ENCODE measurements around the gene ARPC1A. TPM values are rescaled to one million over a fixed set of nuclear protein-coding genes. Genes with fewer than 3 reads are reported as not detected.
"Not testable (repeated sequence)": the region's sequence is repeated elsewhere in the genome, so short reads cannot be mapped to it uniquely, and the experiment has no call there.

ARPC1A gene
- polyA plus RNA-seq (ENCODE audit: insufficient read length in 4 of 4): 100 to 1,000 TPM; 105 to 116 (median 107) TPM

DNA sequence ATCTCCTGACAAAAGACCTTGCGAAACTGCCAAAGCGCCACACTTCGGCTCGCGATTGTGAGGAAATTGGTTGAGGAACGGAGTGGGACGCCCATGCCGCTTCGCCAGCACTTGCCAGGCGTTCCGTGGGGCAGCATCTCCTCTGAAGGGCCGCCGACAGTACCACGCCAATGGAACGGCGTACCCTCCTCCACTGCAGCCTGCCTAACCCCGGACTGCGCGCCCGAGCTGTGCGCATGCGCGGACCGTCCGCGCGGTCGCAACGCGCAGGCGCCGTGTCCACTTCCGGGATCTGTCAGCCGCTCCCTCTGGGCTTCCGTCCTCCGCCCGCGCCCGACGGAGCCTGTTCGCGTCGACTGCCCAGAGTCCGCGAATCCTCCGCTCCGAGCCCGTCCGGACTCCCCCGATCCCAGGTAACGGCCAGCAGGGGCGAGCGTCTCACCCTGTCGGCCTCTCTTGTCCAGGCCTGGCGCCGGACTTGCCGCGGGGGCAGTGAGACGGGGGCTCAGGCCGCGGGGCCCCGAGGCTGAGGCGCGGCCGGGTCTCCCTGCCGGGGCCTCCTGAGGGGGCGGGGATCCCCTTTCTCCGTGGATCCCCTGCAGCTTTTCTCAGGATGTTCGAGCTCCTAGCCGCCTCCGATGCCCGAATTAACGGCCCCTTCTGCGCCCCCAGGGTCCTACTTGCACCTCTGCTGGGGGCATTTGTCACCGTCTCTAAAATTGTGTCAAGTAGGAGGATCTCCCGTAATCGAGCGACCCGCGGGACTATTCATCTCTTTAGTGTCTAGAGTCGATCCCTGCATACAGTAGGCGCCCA, at the start of gene ARPC1A:
TSS of gene ARPC1A (plus strand) at position 307 of the 816 bp plus-strand sequence. CDS start 7,456 bp downstream, outside the sequence.
- DNase-seq (ENCODE audit: low read depth in 4 of 4, low spot score in 2 of 4): peak; percentile 86 to 90 (median 88)

DNA sequence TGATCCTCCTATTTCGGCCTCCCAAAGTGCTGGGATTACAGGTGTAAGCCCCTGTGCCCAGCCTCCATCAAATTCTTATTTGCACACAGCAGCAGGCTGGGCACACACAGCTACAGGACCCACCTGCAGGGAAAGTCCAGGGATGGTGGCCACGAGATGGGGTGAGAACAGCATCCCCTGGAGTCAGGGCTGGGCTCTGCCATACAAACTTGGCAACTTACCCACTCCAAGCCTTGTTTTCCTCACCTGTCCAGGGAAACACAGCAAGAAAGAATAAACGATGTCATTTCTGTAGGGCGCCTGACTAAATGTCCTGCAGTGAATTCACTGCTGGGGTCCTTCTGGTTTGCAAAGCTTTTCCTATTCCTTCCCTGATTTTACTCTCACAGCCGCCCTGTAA, 47.5 kb upstream of the ARPC1A start:
- DNase-seq (ENCODE audit: low read depth in 4 of 4, low spot score in 2 of 4): no peak

DNA sequence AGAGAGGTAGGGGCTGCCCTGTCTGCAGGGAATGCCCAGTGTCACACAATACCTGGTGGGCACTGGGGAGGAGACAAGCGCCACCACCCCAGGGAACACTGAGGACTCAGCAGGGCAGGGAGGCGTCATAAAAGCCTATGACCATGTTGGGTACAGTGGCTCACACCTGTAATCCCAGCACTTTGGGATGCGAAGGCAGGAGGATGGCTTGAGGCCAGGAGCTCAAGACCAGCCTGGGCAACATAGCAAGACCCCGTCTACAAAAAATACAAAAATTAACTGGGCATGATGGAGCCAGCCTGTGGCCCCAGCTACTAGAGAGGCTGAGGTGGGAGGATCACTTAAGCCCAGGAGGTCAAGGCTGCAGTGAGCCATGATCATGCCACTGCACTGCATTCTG, 41.5 kb upstream of the ARPC1A start:
- not testable (repeated sequence) for DNase-seq (ENCODE audit: low read depth in 4 of 4, low spot score in 2 of 4)

DNA sequence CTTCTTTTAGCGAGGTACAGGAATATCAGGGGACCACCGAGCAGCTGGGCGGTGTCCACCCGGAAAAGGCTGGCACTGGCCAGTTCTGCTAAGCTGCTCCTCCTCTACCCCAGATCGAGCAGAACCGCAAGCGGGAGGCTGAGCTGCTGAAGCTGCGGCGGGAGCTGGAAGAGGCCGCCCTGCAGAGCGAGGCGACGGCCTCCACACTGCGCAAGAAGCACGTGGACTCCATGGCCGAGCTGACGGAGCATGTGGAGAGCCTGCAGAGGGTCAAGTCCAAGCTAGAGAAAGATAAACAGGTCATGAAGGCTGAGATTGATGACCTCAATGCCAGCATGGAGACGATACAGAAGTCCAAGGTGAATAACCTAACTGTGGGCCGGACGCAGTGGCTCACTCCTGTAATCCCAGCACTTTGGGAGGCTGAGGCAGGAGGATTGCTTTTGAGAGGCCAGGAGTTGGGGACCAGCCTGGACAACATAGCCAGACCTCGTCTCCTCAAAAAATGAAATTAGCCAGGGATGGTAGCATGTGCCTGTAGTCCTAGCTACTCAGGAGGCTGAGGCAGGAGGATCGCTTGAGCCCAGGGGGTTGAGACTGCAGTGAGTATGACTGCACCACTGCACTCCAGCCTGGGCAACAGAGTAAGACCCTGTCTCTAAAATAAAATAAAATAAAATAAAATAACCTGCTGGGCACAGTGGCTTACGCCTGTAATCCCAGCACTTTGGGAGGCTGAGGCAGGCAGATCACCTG, 37.7 kb upstream of the ARPC1A start:
- DNase-seq (ENCODE audit: low read depth in 4 of 4, low spot score in 2 of 4): no peak

DNA sequence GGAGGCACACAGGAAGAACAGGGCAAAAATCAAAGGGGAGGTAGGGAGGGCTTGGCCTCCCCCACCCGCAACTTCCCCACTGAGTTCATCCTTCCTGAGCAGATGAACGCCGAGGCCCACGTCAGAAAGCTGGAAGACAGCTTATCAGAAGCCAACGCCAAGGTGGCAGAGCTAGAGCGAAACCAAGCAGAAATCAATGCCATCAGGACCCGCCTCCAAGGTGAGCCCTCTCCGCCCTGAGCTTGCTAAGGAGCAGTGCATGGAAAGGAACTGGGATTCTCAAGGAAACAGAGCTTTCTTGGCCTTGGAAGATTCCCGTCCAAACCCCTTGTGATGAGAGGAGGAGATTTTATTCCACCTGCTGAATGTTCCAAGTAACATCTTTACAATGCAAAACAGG, 36.5 kb upstream of the ARPC1A start:
- no peak for DNase-seq (ENCODE audit: low read depth in 4 of 4, low spot score in 2 of 4)

DNA sequence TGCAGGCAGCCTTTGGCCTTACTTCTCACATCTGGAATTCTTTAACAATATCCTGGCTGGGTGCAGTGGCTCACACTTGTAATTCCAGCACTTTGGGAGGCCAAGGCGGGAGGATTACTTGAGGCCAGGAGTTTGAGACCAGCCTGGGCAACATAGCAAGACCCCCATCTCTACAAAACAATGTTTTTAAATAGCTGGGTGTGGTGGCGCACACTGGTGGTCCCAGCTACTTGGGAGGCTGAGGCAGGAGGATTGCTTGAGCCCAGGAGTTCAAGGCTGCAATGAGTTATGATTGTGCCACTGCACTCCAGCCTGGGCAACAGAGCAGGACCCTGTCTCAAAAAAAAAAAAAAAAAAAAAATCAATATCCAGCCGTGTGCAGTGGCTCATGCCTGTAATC, 35.5 kb upstream of the ARPC1A start:
- DNase-seq (ENCODE audit: low read depth in 4 of 4, low spot score in 2 of 4): not testable (repeated sequence)

DNA sequence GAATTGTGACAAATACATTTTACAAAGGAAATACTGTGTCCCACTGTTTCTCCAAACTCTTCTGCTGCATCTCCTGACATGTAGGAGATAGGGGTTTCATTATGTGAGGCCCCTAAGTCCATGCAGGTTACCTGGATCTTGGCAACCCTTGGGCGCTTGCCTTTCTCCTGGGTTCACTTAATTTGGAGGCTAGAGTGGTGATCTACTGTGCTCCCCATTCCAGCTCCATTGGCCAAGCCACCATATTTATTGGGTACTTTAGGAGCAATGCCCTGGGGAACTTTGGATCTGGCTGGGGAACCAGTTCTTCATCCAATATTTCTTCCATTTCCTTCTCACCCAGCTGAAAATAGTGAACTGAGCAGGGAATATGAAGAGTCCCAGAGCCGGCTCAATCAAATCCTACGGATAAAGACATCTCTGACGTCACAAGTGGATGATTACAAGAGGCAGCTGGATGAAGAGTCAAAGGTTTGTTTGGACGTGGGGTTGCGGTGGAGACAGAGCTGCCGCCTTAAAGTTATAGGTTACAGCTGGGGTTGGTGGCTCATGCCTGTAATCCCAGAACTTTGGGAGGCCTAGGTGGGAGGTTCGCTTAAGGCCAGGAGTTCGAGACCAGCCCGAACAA, 34.6 kb upstream of the ARPC1A start:
- DNase-seq (ENCODE audit: low read depth in 4 of 4, low spot score in 2 of 4): peak in 3 of 4 donors; percentile 8 to 22 (median 17)

DNA sequence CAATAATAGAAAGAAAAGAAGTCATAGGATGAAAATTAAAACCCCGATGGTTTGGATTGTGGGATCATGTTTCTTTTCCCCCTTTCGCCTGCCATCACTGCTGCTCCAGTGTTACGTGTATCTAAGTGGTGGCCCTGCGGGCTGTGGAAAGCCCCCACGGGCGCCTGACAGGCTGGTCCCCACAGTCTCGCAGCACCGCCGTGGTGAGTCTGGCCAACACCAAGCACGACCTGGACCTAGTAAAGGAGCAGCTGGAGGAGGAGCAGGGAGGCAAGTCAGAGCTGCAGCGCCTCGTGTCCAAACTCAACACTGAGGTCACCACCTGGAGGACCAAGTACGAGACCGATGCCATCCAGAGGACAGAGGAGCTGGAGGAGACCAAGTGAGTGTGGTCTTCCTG, 33.6 kb upstream of the ARPC1A start:
- no peak for DNase-seq (ENCODE audit: low read depth in 4 of 4, low spot score in 2 of 4)

DNA sequence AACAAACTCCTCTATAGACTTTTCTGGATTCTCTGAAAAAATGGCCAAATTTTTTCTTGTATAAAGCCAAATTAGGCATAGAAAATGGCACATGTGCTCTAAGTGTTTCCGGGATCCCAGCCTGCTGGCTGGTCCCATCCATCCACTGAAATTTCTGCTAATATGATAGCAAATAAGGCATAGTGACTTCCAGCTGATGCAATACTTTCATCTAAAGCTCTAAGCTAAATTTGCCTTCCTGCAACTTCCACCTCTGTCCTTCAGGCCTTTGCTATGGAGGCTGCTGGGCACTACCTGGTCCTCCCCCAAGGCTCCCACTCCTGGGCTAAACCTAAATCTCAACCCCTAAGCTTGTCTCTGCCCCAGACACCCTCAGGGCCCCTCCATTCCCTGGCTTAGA, 32.5 kb upstream of the ARPC1A start:
- DNase-seq (ENCODE audit: low read depth in 4 of 4, low spot score in 2 of 4): no peak

DNA sequence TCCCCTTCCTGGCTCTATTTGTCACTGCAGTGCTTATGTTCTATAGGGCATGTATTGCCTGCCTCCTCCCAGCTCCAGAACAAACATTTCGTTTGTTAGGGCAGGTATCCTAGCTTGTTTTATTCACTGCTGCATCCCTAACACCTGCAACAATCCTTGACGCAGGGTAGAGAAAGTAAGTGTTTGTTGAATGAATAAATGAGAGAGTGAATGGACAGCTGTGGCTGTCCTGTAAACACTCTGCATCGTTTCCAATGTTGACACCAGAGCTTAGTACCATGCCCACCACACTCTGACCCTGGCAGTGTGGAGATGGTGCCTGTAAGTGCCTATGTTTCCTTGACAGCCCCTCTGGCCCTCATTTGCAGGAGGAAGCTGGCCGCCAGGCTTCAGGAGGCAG, 32.0 kb upstream of the ARPC1A start:
- no peak for DNase-seq (ENCODE audit: low read depth in 4 of 4, low spot score in 2 of 4)

DNA sequence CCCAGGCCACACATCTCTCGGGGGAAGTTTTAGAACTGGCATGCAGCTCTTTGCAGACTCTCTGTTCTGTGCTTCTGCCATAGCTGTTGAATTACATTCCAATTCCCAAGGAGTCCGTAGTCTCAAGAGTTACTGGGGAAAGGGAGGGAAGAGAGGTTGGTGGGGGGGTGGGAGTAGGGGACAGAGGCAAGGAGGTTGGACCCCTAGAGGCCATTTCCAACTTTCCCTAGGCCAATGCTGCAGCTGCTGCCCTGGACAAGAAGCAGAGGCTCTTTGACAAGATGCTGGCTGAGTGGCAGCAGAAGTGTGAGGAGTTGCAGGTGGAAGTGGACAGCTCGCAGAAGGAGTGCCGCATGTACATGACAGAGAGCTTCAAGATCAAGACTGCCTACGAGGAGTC, 29.2 kb upstream of the ARPC1A start:
- no peak for DNase-seq (ENCODE audit: low read depth in 4 of 4, low spot score in 2 of 4)

DNA sequence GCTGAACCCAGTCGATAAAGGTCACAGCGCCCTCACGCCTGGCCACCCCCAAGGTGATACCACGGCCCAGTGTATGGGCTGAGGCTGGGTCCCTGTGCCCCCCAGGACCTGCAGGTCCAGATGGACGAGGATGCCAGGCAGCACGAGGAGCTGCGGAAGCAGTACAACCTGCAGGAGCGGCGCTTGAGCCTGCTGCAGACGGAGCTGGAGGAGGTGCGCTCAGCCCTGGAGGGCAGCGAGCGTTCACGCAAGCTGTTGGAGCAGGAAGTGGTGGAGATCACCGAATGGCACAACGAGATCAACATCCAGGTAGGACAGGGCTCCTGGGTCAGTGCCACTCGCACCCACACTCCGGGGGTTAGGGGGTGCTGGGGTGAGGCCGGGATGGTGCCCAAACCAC, 24.2 kb upstream of the ARPC1A start:
- DNase-seq (ENCODE audit: low read depth in 4 of 4, low spot score in 2 of 4): no peak

DNA sequence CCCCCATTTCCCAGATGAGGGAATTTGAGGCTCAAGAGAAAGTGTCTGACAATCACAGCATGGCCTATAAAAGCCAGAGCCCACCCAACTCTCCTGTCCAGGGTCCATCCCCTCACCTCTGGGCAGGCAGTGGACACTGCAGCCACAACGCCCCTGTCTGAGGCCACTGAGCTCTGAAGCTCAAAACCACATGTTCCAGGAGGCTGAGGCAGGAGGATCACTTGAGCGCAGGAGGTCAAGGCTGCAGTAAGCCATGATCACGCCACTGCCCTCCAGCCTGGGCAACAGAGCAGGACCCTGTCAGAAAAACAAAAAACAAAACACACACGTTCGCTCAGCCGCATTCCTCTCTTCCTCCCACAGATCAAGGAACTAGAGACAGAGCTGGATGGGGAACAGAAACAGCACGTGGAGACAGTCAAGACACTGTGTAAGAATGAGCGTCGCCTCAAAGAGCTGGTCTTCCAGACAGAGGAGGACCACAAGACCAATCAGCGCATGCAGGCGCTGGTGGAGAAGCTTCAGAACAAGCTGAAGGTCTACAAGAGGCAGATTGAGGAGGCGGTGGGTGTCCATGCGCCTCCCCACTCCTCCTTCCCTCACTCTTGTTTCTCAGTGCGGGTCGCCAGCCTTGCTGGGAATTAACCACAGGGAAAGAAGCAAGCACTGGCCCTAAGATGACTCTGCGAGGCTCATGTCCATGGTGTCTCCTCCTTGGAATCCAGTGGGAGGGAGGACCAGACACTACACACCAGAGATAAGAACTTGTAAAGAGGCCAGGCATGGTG, 20.0 kb upstream of the ARPC1A start:
- DNase-seq (ENCODE audit: low read depth in 4 of 4, low spot score in 2 of 4): no peak

DNA sequence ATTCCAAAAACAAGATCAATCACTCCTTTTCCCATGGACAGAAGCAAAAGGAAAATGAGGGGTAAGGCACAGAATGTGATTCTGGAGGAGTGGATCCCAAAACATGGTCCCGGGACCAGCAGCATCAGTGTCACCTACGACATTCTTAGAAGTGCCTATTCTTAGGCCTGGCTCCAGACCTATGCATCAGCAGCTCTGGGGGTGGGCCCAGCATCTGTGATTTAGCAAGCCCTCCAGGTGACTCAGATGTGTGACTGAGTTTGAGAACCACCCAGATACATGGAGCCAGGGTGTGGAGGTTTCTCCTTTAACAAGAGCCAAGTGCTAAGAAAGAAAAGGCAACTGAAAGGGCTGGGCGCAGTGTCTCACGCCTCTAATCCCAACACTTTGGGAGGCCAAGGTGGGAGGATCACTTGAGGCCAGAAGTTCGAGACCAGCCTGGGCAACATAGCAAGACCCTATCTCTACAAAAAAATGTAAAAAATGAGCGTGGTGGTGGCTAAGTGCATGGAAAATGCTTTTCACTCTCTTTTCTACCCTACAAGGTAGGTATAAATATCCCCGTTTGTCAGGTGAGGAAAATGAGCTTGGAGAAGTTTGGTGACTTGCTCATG, 17.1 kb upstream of the ARPC1A start:
- no peak for DNase-seq (ENCODE audit: low read depth in 4 of 4, low spot score in 2 of 4)

DNA sequence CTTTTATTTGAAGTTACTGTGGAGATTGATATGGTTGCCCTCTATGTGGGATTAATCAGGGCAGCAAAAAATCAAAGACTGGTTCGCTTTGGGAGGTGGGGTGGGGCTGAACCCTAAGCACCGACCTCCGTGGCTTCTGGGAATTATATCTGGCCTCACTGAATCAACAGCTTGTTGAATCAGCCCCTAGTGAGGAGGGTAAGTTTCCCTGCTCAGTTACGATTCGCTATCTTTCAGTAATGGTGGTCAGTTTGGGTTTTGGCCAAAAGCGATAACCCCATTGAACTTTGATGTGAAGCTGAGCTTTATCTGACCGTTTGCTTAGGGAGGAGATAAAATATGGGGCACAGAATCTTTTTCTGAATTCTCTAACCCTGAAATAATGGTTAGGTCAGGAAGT, 16.6 kb upstream of the ARPC1A start:
- no peak for DNase-seq (ENCODE audit: low read depth in 4 of 4, low spot score in 2 of 4)

DNA sequence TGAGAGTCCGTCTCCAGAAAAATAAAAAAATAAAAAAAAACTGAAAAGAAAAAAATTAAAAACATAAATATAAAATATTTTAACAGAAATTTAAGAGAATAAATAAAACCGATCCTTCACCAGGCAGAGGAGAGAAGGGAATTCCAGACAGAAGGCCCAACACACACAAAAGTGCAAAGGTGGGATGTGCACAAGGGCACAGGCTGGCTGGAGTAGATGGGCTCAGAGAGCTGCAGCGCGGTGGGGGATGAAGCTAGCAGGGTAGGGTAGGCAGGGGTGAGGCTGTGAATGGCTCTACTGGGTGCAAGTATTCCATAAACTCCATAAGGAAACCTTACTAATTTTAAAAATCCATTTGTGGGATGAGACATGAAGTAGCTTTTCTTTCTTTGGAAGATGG, 15.7 kb upstream of the ARPC1A start:
- no peak for DNase-seq (ENCODE audit: low read depth in 4 of 4, low spot score in 2 of 4)

DNA sequence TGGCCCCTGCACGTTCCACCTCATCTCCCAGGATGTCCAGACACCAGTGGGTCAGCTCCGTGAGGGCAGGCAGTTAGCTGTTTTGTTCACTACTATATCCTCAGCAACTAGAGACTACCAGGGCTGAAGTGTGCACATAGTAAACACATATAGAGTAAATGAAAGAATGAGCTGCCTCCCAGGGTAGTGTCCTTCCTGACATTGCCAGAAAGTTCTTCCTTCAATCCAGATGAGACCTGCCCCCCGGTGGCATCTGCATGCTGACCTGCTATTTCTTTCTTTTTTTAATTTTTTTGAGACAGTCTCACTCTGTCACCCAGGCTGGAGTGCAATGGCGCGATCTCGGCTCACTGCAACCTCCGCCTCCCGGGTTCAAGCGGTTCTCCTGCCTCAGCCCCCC, 14.0 kb upstream of the ARPC1A start:
- DNase-seq (ENCODE audit: low read depth in 4 of 4, low spot score in 2 of 4): no peak

DNA sequence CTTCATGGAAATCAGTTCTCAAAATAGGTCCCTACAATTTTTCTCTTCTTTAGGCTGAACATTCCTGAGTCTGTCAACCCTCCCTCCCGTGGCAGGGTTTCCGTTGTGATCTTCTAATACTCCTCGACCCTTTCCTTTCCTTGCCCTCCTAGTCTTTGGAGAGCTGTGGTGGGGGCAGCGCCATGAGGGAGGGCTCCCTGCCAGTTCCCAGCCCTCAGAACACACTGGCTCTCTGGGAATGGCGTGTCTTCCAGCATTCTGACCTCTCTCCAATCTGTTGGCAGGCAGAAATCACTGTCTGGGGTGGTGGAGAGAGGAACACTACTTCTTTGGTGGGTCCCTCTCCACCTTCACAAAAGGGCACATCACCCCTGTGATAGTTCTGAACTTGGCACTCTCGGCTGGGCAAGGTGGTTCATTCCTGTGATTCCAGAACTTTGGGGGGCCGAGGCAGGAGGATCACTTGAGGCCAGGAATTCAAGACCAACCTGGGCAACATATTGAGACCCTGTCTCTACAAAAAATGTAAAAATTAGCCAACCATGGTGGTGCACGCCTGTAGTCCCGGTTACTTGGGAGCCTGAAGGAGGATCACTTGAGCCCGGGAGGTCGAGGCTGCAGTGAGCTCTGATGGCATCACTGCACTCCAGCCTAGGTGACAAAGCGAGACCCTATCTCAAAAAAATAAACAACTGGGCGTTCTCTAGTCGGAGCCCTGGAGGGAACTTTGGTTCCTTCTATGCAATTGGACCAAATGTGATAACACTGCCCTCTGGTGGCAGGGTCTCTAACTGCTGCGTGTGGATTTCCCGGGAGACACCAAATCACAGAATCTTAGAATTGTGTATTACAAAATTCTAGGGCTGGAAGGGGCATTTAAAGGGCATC, 13.1 kb upstream of the ARPC1A start:
- DNase-seq (ENCODE audit: low read depth in 4 of 4, low spot score in 2 of 4): peak in 3 of 4 donors; percentile 14 to 26 (median 16)

DNA sequence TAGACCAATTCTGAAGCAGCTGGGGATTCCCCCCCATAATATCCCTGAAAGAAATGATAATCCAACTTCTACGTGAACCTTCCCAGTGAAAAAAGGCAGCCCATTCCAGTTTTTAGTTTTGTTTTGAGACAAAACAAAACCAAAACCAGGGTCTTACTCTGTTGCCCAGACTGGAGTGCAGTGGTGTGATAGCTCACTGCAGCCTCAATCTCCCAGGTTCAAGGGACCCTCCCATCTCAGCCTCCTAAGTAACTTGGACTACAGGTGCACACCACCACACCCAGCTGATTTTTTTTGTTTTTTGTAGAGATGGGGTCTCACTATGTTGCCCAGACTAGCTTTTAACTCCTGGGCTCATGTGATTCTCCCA, 12.5 kb upstream of the ARPC1A start:
- no peak for DNase-seq (ENCODE audit: low read depth in 4 of 4, low spot score in 2 of 4)

Data from left renal cortex interstitium (tissue), 4 donors.